Endothelial cell (in vitro differentiated cells): ENCODE data around the gene HS3ST4. TPM values are rescaled to one million over a fixed set of nuclear protein-coding genes. Genes with fewer than 3 reads are reported as not detected.

ENCODE experiments used
- DNase-seq: peaks from one replicate; pipeline ENCODE4 v3.0.0; 2021; ENCODE audit warnings: low spot score
- H3K27ac Mint-ChIP-seq: one replicate; pipeline ENCODE4 v1.8.0; 2021; ENCODE audit warnings: mixed read lengths, inconsistent platforms; ENCODE audit not compliant: unreplicated experiment
- H3K27me3 Mint-ChIP-seq: one replicate; pipeline ENCODE4 v1.8.0; 2021; ENCODE audit warnings: mild to moderate bottlenecking, moderate library complexity, mixed read lengths, inconsistent platforms; ENCODE audit not compliant: unreplicated experiment
- H3K36me3 Mint-ChIP-seq: one replicate; pipeline ENCODE4 v1.8.0; 2021; ENCODE audit warnings: mild to moderate bottlenecking, low read depth, mixed read lengths, inconsistent platforms; ENCODE audit not compliant: unreplicated experiment
- H3K4me1 Mint-ChIP-seq: one replicate; pipeline ENCODE4 v1.8.0; 2021; ENCODE audit warnings: mild to moderate bottlenecking, mixed read lengths, inconsistent platforms; ENCODE audit not compliant: unreplicated experiment
- H3K4me3 Mint-ChIP-seq: one replicate; pipeline ENCODE4 v1.8.0; 2021; ENCODE audit warnings: mild to moderate bottlenecking, mixed read lengths, inconsistent platforms; ENCODE audit not compliant: unreplicated experiment
- H3K9me3 Mint-ChIP-seq: one replicate; pipeline ENCODE4 v1.8.0; 2021; ENCODE audit warnings: mixed read lengths, inconsistent platforms; ENCODE audit not compliant: unreplicated experiment
- CTCF ChIP-seq: fragments of 200-600 bp; sonication (generic); IDR thresholded peaks from one replicate; pipeline ENCODE4 v1.5.0; 2021; ENCODE audit warnings: antibody characterized with exemption; ENCODE audit not compliant: unreplicated experiment
- total RNA-seq: library from RNA; stranded (reverse); fragmentation: NEBNext Ultra II Directional; extraction: Animal tissue kit (Norgen Biotek cat#: 25700); gene quantifications from one replicate; pipeline ENCODE4 v1.2.1, GENCODE V29; 2021; ENCODE audit not compliant: unreplicated experiment

HS3ST4 gene
- total RNA-seq, 1 donor from 2014 or later, result 4.8 TPM

DNA sequence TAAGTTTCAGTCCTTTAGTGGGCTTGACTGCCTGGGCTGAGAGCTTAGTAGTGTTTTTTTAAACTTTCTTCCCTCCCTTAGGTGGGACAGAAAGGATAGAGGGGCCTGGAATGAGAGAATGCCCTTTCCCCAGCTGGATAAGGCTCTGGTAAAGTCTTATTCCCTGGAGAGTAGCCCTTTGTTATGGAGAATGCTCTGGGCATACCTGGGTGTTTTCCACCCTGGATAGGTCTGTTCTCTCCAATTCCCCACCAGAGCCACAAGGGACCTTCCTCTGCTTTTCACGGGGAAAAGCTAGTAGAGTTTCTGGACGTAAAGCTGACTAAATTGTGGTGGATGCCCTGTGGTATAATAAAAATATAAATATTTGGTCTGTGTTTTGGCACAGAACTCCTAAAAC is 164.1 kb downstream of the HS3ST4 start:
- no peak for DNase-seq
- Mint-ChIP-seq H3K36me3 (peaks cover 3% of the 10 kb centered on the region), H3K27me3 (no peaks in the 10 kb centered on the region), H3K27ac (no peak overlapping the region), H3K4me3 (no peak overlapping the region), H3K9me3 (no peaks in the 10 kb centered on the region), H3K4me1 (peaks cover 5% of the 10 kb centered on the region)
- TF ChIP-seq CTCF, result no peak

DNA sequence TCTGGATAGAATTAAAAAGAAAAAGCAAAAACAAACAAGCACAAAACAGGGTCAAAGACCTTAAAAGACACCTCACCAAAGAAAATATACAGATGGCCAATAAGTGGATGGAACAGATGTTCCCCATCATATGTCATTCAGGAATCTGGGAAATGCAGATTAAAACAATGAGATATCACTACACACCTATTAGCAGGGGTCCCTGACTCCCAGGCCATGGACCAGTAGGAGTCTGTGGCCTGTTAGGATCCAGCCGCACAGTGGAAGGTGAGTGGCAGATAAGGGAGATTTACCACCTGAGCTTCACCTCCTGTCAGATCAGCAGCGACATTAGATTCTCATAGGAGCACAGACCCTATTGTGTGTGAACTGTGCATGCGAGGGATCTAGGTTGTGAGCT is 167.9 kb downstream of the HS3ST4 start:
- H3K4me3 Mint-ChIP-seq, result no peak overlapping the region
- no peak for DNase-seq
- H3K27ac Mint-ChIP-seq, result no peak overlapping the region
- no peak for TF ChIP-seq CTCF
- peaks cover 6% of the 10 kb centered on the region for H3K9me3 Mint-ChIP-seq
- peaks cover 3% of the 10 kb centered on the region for H3K36me3 Mint-ChIP-seq
- H3K27me3 Mint-ChIP-seq, result no peaks in the 10 kb centered on the region
- H3K4me1 Mint-ChIP-seq, result peaks cover 14% of the 10 kb centered on the region

DNA sequence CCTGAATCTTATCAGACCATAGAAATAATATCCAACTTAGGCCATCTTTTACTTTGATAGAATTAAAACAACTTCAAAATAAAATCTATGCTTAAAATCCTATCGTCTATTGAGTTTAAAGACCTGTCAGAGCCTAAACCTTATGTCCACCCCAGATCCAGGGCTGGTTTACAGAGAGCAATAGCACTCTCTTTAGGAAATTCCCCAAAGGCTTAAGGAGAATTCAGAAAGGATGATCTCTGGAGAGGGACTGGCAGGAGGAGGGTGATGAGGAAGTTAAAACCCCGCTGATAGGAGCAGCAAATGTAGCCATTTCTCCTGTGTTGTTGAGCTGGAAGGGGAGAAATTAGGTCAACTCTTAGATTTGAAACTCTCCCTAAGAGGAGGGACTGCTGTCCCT is 175.3 kb downstream of the HS3ST4 start:
- H3K4me3 Mint-ChIP-seq, result no peak overlapping the region
- no peak overlapping the region for H3K27ac Mint-ChIP-seq
- H3K9me3 Mint-ChIP-seq, result peaks cover 6% of the 10 kb centered on the region
- no peaks in the 10 kb centered on the region for H3K4me1 Mint-ChIP-seq
- no peak for DNase-seq
- H3K36me3 Mint-ChIP-seq, result no peaks in the 10 kb centered on the region
- TF ChIP-seq CTCF, result no peak
- no peaks in the 10 kb centered on the region for H3K27me3 Mint-ChIP-seq

- Mint-ChIP-seq H3K27ac (no peak overlapping the region), H3K4me3 (no peak overlapping the region), H3K36me3 (no peaks in the 10 kb centered on the region), H3K27me3 (peaks cover 1% of the 10 kb centered on the region), H3K4me1 (no peaks in the 10 kb centered on the region), H3K9me3 (peaks cover 6% of the 10 kb centered on the region)
- DNase-seq, result no peak
- TF ChIP-seq CTCF, result no peak
Measured at GRCh38 chr16:25868106-25868505, 176.3 kb downstream of the HS3ST4 start.

DNA sequence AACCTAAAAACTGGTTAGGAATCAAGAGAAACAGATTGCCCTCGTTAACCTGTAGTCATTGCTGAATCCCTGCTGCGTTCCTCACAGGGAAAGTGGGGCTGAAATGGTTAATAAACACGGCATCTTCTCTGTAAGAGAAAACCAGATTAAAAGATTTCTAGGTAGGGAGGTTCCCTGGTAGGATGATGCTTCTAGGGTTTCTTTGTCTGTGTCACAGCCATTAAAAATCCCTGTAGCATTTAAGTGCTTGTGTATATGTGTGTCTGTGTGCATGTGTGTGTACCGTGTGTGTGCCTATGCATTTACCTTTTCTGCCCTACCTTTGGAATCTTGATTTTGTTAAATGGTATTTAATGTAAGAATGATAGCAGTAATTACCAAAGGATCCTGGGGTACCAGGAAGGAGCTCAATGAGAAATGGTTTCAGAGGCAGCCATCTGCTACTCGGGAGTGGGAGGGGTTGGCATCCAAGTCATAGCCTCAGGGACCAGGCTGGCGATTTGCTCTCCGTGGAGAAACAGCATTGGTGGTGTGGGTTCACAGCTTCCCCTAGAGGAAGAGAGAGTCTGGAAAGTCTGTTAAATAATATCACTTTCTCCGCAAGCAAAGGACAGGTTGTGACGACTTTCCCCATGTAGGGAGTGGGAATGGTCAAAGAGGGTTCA is 177.1 kb downstream of the HS3ST4 start:
- no peak for DNase-seq
- Mint-ChIP-seq H3K9me3 (peaks cover 8% of the 10 kb centered on the region), H3K27ac (no peak overlapping the region), H3K27me3 (peaks cover 3% of the 10 kb centered on the region), H3K4me3 (no peak overlapping the region), H3K36me3 (peaks cover 7% of the 10 kb centered on the region), H3K4me1 (no peaks in the 10 kb centered on the region)
- TF ChIP-seq CTCF, result no peak
